Hepatocyte (in vitro differentiated cells): ENCODE results near the gene AK5. TPM values are rescaled to one million over a fixed set of nuclear protein-coding genes. Genes with fewer than 3 reads are reported as not detected.

ENCODE experiments used
- DNase-seq: peaks from one replicate; pipeline ENCODE4 v3.0.0-alpha.2; 2016; ENCODE audit warnings: low spot score
- H2AFZ ChIP-seq: fragments of 200-600 bp; sonication (generic); 2 replicates; pipeline ENCODE4 v1.6.0; 2016; ENCODE audit warnings: antibody characterized with exemption, mild to moderate bottlenecking
- H3K27ac ChIP-seq: fragments of 200-600 bp; sonication (generic); 2 replicates; pipeline ENCODE4 v1.5.1; 2016; ENCODE audit warnings: mild to moderate bottlenecking
- H3K27me3 ChIP-seq: fragments of 200-600 bp; sonication (generic); 2 replicates; pipeline ENCODE4 v1.6.1; 2016
- H3K36me3 ChIP-seq: fragments of 200-600 bp; sonication (generic); replicated peaks from 2 replicates; pipeline ENCODE4 v1.5.1; 2016; ENCODE audit warnings: low read depth; ENCODE audit not compliant: insufficient read depth
- H3K4me1 ChIP-seq: fragments of 200-600 bp; sonication (generic); 2 replicates; pipeline ENCODE4 v1.5.1; 2016; ENCODE audit warnings: mild to moderate bottlenecking, moderate library complexity; ENCODE audit not compliant: insufficient read depth
- H3K4me2 ChIP-seq: fragments of 200-600 bp; sonication (generic); 2 replicates; pipeline ENCODE4 v1.6.0; 2016
- H3K4me3 ChIP-seq: fragments of 200-600 bp; sonication (generic); 2 replicates; pipeline ENCODE4 v1.5.1; 2016; ENCODE audit warnings: mild to moderate bottlenecking
- H3K79me2 ChIP-seq: fragments of 200-600 bp; sonication (generic); 2 replicates; pipeline ENCODE4 v1.6.0; 2017; ENCODE audit warnings: mild to moderate bottlenecking
- H3K9me2 ChIP-seq: fragments of 200-600 bp; sonication (generic); replicated peaks from 2 replicates; pipeline ENCODE4 v1.6.0; 2017; ENCODE audit warnings: mild to moderate bottlenecking; ENCODE audit not compliant: insufficient read depth
- H3K9me3 ChIP-seq: fragments of 200-600 bp; sonication (generic); 2 replicates; pipeline ENCODE4 v1.5.1; 2016; ENCODE audit warnings: low read depth, mild to moderate bottlenecking
- H4K20me1 ChIP-seq: fragments of 200-600 bp; sonication (generic); 2 replicates; pipeline ENCODE4 v1.6.0; 2016; ENCODE audit warnings: mild to moderate bottlenecking; ENCODE audit not compliant: insufficient read depth, poor library complexity, severe bottlenecking
- EZH2 ChIP-seq: fragments of 200-600 bp; sonication (generic); IDR thresholded peaks from 2 replicates; pipeline ENCODE4 v1.6.1; 2016; ENCODE audit warnings: antibody characterized with exemption, mild to moderate bottlenecking, borderline replicate concordance
- EZH2phosphoT487 ChIP-seq: fragments of 200-600 bp; sonication (generic); IDR thresholded peaks from one replicate; pipeline ENCODE4 v1.6.1; 2018; ENCODE audit warnings: antibody characterized with exemption, mild to moderate bottlenecking, low read depth, moderate library complexity; ENCODE audit not compliant: unreplicated experiment, severe bottlenecking
- WGBS: methylation state at CpG from one replicate; pipeline ENCODE4 v1.1.6; 2016; ENCODE audit warnings: low lambda C conversion rate; ENCODE audit errors: missing lambda C conversion rate; 5-methylcytosine and 5-hydroxymethylcytosine counted together
- polyA plus RNA-seq: library from polyadenylated mRNA; unstranded; fragments of >200 nt; fragmentation: Nextera tagmentation; extraction: Ambion mirVana; gene quantifications from 2 replicates; pipeline ENCODE4 v1.2.1, GENCODE V29; 2016
- total RNA-seq: library from RNA; depleted of rRNA; stranded (reverse); fragments of >200 nt; gene quantifications from 2 replicates; pipeline ENCODE4 v1.2.3, GENCODE V29; 2014
- TF ChIP-seq, protein P1 (sequence below): fragments of 200-600 bp; sonication (generic); IDR thresholded peaks from 2 replicates; pipeline ENCODE4 v1.5.1; 2016; ENCODE audit warnings: antibody characterized with exemption, mild to moderate bottlenecking; ENCODE audit not compliant: poor library complexity

AK5 gene
- total and polyA plus RNA-seq, 2 experiments from 2014 or later, result 0.05 TPM; not detected in 1

GRCh38 chr1:77556045-77556444 lies 274.2 kb downstream of the AK5 start:
- Histone ChIP-seq H3K9me3 (no peaks in the 10 kb centered on the region), H3K4me3 (no peak overlapping the region), H3K4me2 (no peak overlapping the region), H3K36me3 (no peaks in the 10 kb centered on the region), H3K4me1 (no peaks in the 10 kb centered on the region), H3K9me2 (no peaks in the 10 kb centered on the region), H4K20me1 (no peaks in the 10 kb centered on the region), H3K27ac (no peak overlapping the region), H2AFZ (no peak overlapping the region), H3K79me2 (no peaks in the 10 kb centered on the region), H3K27me3 (no peaks in the 10 kb centered on the region)
- no peak for TF ChIP-seq EZH2phosphoT487
- TF ChIP-seq EZH2, result no peak
- TF ChIP-seq, protein P1, sequence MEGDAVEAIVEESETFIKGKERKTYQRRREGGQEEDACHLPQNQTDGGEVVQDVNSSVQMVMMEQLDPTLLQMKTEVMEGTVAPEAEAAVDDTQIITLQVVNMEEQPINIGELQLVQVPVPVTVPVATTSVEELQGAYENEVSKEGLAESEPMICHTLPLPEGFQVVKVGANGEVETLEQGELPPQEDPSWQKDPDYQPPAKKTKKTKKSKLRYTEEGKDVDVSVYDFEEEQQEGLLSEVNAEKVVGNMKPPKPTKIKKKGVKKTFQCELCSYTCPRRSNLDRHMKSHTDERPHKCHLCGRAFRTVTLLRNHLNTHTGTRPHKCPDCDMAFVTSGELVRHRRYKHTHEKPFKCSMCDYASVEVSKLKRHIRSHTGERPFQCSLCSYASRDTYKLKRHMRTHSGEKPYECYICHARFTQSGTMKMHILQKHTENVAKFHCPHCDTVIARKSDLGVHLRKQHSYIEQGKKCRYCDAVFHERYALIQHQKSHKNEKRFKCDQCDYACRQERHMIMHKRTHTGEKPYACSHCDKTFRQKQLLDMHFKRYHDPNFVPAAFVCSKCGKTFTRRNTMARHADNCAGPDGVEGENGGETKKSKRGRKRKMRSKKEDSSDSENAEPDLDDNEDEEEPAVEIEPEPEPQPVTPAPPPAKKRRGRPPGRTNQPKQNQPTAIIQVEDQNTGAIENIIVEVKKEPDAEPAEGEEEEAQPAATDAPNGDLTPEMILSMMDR, result no peak
- WGBS, result 80% methylated on average over 1 of the region's 1 CpG
- no peak for DNase-seq

DNA sequence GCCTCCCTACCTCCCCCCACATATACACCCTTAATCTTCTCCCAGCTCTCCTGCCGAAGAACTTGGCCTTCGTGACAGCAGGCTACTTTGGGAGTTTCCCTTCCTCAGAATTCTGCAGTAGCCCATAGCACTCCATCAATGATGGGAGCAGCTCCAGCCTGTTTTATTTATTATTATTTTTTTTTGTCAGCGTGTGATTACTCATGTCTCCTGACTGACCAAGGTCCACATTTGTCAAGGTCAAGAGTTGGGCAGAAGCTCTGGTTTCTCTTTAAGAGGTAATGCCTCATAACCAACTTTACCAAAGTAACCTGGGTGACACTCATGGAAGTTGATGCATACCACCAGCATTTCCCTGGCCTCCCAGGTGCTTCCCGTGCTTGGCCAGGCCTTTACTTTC lies 275.2 kb downstream of the AK5 start:
- Histone ChIP-seq H3K36me3 (no peaks in the 10 kb centered on the region), H2AFZ (no peak overlapping the region), H3K79me2 (no peaks in the 10 kb centered on the region), H3K4me1 (no peaks in the 10 kb centered on the region), H3K27me3 (no peaks in the 10 kb centered on the region), H3K9me2 (no peaks in the 10 kb centered on the region), H4K20me1 (no peaks in the 10 kb centered on the region), H3K4me2 (no peak overlapping the region), H3K4me3 (no peak overlapping the region), H3K27ac (no peak overlapping the region), H3K9me3 (no peaks in the 10 kb centered on the region)
- TF ChIP-seq, protein P1, result no peak
- TF ChIP-seq EZH2 (no peak), EZH2phosphoT487 (no peak)
- 86% methylated on average over 4 of the region's 4 CpGs for WGBS
- DNase-seq, result no peak

GRCh38 chr1:77558591-77559164 lies 276.9 kb downstream of the AK5 start:
- no peak for DNase-seq
- Histone ChIP-seq H3K79me2 (no peaks in the 10 kb centered on the region), H3K9me3 (no peaks in the 10 kb centered on the region), H3K27me3 (no peaks in the 10 kb centered on the region), H3K4me2 (no peak overlapping the region), H3K36me3 (no peaks in the 10 kb centered on the region), H3K4me3 (no peak overlapping the region), H2AFZ (no peak overlapping the region), H3K9me2 (no peaks in the 10 kb centered on the region), H3K27ac (no peak overlapping the region), H3K4me1 (no peaks in the 10 kb centered on the region), H4K20me1 (no peaks in the 10 kb centered on the region)
- no peak for TF ChIP-seq EZH2phosphoT487
- TF ChIP-seq, protein P1, result no peak
- no peak for TF ChIP-seq EZH2
- 99% methylated on average over 5 of the region's 5 CpGs for WGBS

DNA sequence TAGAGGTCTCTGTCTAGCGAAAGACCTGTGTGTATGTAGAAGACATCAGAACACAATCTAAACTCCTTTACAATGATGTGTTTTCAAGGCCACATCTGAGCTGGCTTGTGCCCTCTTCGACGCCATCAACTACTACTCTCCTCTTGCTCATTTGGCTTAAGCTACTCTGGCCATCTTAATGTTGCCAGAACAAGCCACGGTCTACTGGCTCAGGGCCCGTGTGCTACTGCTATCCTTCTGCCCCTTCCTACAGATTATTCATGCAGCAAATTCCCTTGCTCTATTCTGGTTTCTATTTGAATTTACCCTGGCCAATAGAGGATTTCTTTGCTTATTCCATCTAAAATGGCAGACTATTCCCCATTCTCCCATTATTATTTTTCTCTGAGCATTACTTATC lies 278.9 kb downstream of the AK5 start:
- Histone ChIP-seq H2AFZ (no peak overlapping the region), H3K9me2 (no peaks in the 10 kb centered on the region), H3K4me2 (no peak overlapping the region), H3K27me3 (no peaks in the 10 kb centered on the region), H4K20me1 (no peaks in the 10 kb centered on the region), H3K36me3 (peaks cover 11% of the 10 kb centered on the region), H3K4me3 (no peak overlapping the region), H3K79me2 (no peaks in the 10 kb centered on the region), H3K9me3 (no peaks in the 10 kb centered on the region), H3K27ac (no peak overlapping the region), H3K4me1 (no peaks in the 10 kb centered on the region)
- DNase-seq, result no peak
- TF ChIP-seq EZH2phosphoT487, result no peak
- no peak for TF ChIP-seq EZH2
- TF ChIP-seq, protein P1, result no peak
- 98% methylated on average over 5 of the region's 5 CpGs for WGBS
